GM12891 (cell line): ENCODE data around the gene MRPS12.

ENCODE experiments used
- POLR2A ChIP-seq: IDR thresholded peaks from 2 replicates; pipeline ENCODE4 v1.6.1; 2011; ENCODE audit warnings: low read depth, low read length, control low read depth
- SPI1 ChIP-seq: IDR thresholded peaks from 2 replicates; pipeline ENCODE4 v1.6.1; 2011; ENCODE audit warnings: low read depth, low read length, control low read depth

DNA sequence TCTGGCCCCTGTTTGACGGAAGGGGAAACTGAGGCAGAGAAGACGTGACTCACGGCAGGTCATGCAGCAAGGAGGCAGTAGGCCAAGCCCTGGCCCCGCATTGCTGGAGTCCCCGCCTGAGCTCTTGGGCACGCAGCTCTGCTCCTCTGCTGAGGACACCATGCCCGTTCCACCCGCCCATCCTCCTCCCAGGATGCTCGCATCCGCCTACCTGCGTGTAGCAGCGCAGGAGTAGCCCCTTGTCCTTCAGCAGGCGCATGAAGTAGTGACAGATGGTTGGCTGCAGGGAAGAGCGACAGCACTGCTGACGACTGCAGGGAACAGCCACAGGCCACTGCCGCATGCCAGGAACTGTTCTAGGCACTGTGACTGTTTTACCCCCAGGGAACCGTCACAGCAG is 41.9 kb upstream of the MRPS12 start:
- TF ChIP-seq POLR2A (no peak), SPI1 (no peak)
